GM18505 (cell line): ENCODE measurements around the gene HAPSTR1.
A peak's percentile ranks its signal among the peaks of the same experiment; 100 is the strongest.
"Not testable (repeated sequence)": the region's sequence is repeated elsewhere in the genome, so short reads cannot be mapped to it uniquely, and the experiment has no call there.

Experiments used
- ATAC-seq: cut with Tn5 transposase; IDR thresholded peaks from one replicate; pipeline ENCODE4 v1.9.1; 2021; ENCODE audit not compliant: unreplicated experiment
- POLR2A ChIP-seq: IDR thresholded peaks from 4 replicates; pipeline ENCODE4 v1.6.1; 2011; ENCODE audit warnings: borderline replicate concordance; ENCODE audit not compliant: insufficient read depth, insufficient read length; ENCODE audit errors: extremely low read depth

Gene HAPSTR1

DNA sequence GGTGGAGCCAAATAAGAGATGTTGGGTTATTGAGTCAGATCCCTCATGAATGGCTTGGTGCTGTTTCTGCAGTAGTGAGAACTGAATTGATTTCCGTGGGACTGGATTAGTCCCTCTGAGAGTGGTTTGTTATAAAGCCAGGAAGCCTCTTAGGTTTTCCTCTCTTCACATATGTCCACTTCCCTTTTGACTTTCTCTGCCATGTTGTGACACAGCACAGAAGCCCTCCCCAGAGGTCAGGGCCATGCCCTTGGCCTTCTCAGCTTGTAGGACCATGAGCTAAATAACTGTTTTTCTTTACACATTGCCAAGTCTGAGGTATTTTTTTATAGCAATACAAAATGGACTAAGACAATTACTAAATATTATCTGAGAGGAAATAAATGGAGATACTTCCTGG is 10.3 kb upstream of the HAPSTR1 start:
- no peak for ATAC-seq
- no peak for TF ChIP-seq POLR2A

DNA sequence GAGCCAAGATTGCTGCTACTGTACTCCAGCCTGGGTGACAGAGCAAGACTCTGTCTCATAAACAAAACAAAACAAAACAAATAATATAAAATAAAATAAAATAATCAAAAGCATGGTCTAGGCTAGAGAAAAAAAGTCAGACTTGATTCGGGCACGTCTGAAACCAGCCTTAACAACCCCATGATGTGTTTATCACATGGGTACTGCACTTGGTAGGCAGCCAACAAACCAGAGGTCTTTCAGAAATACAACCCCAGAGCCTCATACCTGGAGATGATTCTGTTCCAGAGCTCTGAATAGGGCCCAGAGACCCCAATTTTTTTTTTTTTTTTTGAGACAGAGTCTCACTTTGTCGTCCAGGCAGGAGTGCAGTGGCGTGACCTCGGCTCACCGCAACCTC is 9.6 kb upstream of the HAPSTR1 start:
- TF ChIP-seq POLR2A: no peak
- ATAC-seq: no peak

- TF ChIP-seq POLR2A: no peak
- no peak for ATAC-seq
These were observed 9.0 kb upstream of the HAPSTR1 start for GRCh38 chr16:9082422-9082821.

DNA sequence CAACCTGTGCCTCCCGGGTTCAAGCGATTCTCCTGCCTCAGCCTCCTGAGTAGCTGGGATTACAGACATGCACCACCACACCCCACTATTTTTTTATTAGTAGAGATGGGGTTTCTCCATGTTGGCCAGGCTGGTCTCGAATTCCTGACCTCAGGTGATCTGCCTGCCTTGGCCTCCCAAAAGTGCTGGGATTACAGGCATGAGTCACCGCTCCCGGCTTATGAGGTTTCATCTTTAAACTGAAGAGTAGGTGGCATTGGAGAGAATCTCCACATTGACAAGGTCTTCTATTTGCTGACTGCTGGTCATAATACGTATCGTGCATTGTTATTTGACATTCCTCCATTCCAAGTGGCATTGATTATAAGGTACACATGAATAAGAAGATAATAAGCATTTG is 3.7 kb upstream of the HAPSTR1 start:
- ATAC-seq: not testable (repeated sequence)

DNA sequence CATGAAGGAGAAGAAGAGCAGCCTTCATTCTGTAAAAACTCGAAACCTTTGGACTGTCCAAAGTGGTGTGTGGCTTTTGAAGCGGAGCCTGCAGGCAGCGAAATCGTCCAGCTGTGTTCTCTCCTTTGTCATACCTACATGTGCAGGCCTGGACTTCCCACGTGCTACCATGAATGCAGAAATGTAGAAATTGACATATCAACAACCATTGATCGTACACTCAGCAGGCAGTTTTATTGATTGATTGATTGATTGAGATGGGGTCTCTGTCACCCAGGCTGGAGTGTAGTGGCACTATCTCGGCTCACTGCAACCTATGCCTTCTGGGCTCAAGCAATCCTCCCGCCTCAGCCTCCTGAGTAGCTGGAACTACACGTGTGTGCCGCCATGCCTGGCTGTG is 2.6 kb upstream of the HAPSTR1 start:
- ATAC-seq: no peak
- TF ChIP-seq POLR2A: no peak

GRCh38 chr16:9089660-9090059 is 1.8 kb upstream of the HAPSTR1 start:
- TF ChIP-seq POLR2A: no peak
- ATAC-seq: no peak

- ATAC-seq: no peak
- TF ChIP-seq POLR2A: no peak
These were observed 1.1 kb upstream of the HAPSTR1 start for GRCh38 chr16:9090101-9090959.

GRCh38 chr16:9091867-9092281 is 430 bp downstream of the HAPSTR1 start:
- no peak for TF ChIP-seq POLR2A
- ATAC-seq: peak; percentile 15

DNA sequence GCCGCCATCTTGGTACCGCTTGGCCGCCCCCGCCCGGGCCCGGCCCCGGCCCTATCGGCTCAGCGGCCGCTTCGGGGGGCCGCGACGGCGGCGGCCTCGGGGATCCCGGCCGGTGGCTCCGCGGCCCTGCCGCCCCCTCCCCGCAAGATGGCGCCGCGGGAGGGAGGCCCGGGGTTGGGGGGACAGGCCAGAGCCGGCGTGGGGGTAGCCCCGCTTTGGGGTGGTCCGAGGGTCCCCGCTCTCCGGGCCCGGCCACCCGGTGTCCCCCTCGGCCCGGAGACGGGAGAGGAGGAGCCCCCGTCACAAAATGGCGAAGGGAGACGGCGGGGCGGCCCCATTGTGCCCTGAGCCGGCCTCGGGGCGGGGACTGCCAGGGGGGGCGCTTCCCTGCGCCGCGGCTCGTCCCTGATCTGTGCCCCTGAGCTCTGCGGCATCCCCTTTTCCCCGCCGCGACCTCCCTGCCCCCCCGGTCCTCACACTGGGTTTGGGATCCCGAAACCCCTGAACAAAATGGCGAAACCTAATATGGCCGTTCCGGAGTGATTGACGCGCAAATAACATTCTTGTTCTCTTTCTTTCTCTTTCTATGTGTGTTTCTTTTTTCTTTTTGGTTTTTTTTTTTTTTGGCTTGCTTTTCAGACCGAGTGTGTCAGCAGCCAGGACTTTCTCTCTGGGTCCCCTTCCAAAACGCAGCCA is 986 bp downstream of the HAPSTR1 start:
- peak; percentile 10 for ATAC-seq
- TF ChIP-seq POLR2A: peak; percentile 17

- no peak for ATAC-seq
- no peak for TF ChIP-seq POLR2A
These were observed 1.5 kb downstream of the HAPSTR1 start for GRCh38 chr16:9092978-9093344.

DNA sequence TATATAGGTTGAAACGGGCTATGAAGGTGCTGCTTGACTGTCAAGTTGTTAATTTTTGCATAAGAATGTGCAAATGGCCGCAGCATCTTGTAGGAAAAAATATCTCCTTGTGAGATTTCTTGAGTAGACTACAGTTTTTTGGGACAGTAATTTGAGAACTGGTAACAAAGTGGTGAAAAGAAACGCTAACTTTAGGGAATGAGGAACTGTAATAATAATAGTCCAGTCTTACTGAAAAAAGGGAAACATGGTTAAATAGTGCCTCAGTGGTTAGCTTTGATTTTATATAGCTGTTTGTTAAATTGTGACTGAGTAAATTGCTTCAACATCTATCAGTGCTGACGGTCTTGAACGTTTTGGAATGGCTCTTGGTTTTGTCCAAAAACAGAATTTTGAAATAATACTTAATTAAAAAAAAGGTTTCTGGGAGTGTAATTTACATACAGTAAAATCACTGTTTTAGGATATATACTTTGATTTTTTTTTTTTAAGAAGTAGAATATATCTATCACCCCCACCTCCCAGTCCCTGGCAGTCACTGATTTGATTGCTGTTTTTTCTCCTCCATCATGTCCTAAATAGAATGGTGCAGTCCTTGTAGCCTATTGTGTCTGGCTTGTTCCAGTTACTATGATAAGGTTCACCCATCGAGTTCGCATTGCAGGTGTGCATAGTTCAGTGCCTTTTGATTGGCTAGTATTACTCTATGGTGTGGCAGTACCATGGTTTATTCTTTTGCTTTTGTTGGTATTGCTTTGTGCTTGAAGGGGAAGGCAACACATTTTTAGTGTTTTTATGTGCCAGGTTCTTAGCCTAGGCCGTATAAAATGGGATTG is 2.8 kb downstream of the HAPSTR1 start:
- ATAC-seq: no peak
- TF ChIP-seq POLR2A: no peak

DNA sequence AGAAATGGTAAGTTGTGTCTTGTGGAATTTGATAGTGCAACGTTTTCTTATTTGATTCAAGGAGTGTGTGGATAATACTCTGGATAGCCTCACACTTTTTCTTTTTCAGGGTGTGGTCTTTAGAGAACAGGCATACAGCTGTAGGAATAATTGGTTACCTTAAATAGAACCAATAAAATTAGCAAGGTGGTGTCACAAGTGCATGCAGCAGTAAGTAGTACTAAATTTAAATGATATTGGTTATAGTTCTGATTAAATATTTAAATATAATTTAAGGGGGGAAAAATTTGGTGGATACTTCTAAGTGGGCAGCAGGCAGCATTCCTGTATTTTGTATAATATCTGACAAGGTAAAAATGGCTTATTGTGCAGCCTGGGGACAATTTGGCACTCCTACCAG is 3.7 kb downstream of the HAPSTR1 start:
- no peak for ATAC-seq
- no peak for TF ChIP-seq POLR2A

- TF ChIP-seq POLR2A: no peak
These were observed 4.4 kb downstream of the HAPSTR1 start for GRCh38 chr16:9095656-9096397.

More at GRCh38 chr16:9095656-9096397, 4.4 kb downstream of the HAPSTR1 start:
- no peak for ATAC-seq
